K562 (cell line): ENCODE results near the gene C16orf89. TPM values are rescaled to one million over a fixed set of nuclear protein-coding genes. Genes with fewer than 3 reads are reported as not detected.
"Not testable (repeated sequence)": the region's sequence is repeated elsewhere in the genome, so short reads cannot be mapped to it uniquely, and the experiment has no call there.

Experiments
- ATAC-seq: fragments of 200-7000 bp; cut with Tn5 transposase; 3 replicates; pipeline ENCODE4 v1.9.1; 2020; ENCODE audit warnings: moderate library complexity
- BruUV-seq: library from RNA; stranded (reverse); fragments of 400-500 nt; replicated peaks from 2 replicates; lab custom pipeline; 2021; lab: Mats Ljungman, UMichigan
- CTCF ChIA-PET: fragments of 300-600 bp; formaldehyde crosslinking; extraction: SDS; loops from one replicate; lab custom pipeline; 2021; ENCODE audit warnings: low intra/inter-chr PET ratio; lab: Yijun Ruan, JAX
- POLR2A ChIA-PET: fragments of 300-600, 350-650 bp; sonication (Branson Sonifier 250); formaldehyde crosslinking; extraction: SDS; loops from one replicate; lab custom pipeline; 2021; ENCODE audit warnings: antibody characterized with exemption, inconsistent platforms; lab: Yijun Ruan, JAX
- DNase-seq, 4 experiments: peaks; one replicate each; pipeline versions ENCODE4 v3.0.0 to v3.0.0-alpha.2; 2011 to 2018; ENCODE audit warnings: low spot score in 3 of 4, mixed read lengths in 3 of 4; ENCODE audit errors: extremely low read depth in 1 of 4
- FAIRE-seq: peaks from 2 replicates; lab custom pipeline; 2011; peaks lifted over from hg19 to GRCh38; lab: Jason Lieb, UNC
- H2AFZ ChIP-seq: 2 replicates; pipeline ENCODE4 v1.6.0; 2011; ENCODE audit warnings: low read depth, low read length, control low read depth, inconsistent platforms
- H3K27ac ChIP-seq: fragments of 200-600 bp; 3 replicates; pipeline ENCODE4 v1.8.0; 2011; ENCODE audit warnings: low read depth, mild to moderate bottlenecking, control low read depth, inconsistent platforms, low read length, moderate library complexity, mixed read lengths; ENCODE audit errors: extremely low read depth
- H3K27me3 ChIP-seq, 2 experiments: fragments of 300-600 bp in 1 of 2; 2 replicates in 1 of 2; 3 replicates in 1 of 2; pipeline versions ENCODE4 v1.6.0 to v1.8.0; 2011; ENCODE audit warnings: inconsistent platforms in 2 of 2, low read length in 2 of 2, mild to moderate bottlenecking in 1 of 2, mixed read lengths in 1 of 2, moderate library complexity in 1 of 2; ENCODE audit not compliant: control insufficient read depth in 2 of 2, insufficient read depth in 2 of 2
- H3K36me3 ChIP-seq: fragments of 300-600 bp; 3 replicates; pipeline ENCODE4 v1.8.0; 2011; ENCODE audit warnings: mild to moderate bottlenecking, low read length, inconsistent platforms; ENCODE audit not compliant: control insufficient read depth, insufficient read depth
- H3K4me1 ChIP-seq, 2 experiments: fragments of 200-600 bp in 1 of 2; replicated peaks in 1 of 2; 2 replicates in 1 of 2; 3 replicates in 1 of 2; pipeline versions ENCODE4 v1.5.1 to v1.8.0; 2011; ENCODE audit warnings: inconsistent platforms in 2 of 2, low read length in 2 of 2, mild to moderate bottlenecking in 1 of 2, mixed read lengths in 1 of 2, moderate library complexity in 1 of 2; ENCODE audit not compliant: control insufficient read depth in 2 of 2, insufficient read depth in 2 of 2
- H3K4me2 ChIP-seq: 2 replicates; pipeline ENCODE4 v1.6.1; 2011; ENCODE audit warnings: low read length, control low read depth, inconsistent platforms, mixed read lengths; ENCODE audit not compliant: insufficient read depth
- H3K4me3 ChIP-seq: fragments of 200-600 bp; sonication (generic), shearing (Covaris generic); 2 replicates; pipeline ENCODE4 v1.5.1; 2016; ENCODE audit warnings: control low read depth, inconsistent platforms
- H3K79me2 ChIP-seq: fragments of 200-600 bp; 3 replicates; pipeline ENCODE4 v1.8.0; 2011; ENCODE audit warnings: low read length, inconsistent platforms; ENCODE audit not compliant: control insufficient read depth, insufficient read depth
- H3K9ac ChIP-seq, 2 experiments: 2 replicates each; pipeline versions ENCODE4 v1.6.0 to v1.6.1; 2011; ENCODE audit warnings: low read depth in 2 of 2, low read length in 2 of 2, control low read depth in 1 of 2, inconsistent platforms in 1 of 2, mild to moderate bottlenecking in 1 of 2, mixed read lengths in 1 of 2; ENCODE audit not compliant: insufficient read depth in 1 of 2
- H3K9me1 ChIP-seq: one replicate; pipeline ENCODE4 v1.6.0; 2011; ENCODE audit warnings: inconsistent platforms, mild to moderate bottlenecking, low read length, moderate library complexity; ENCODE audit not compliant: control insufficient read depth, insufficient read depth
- H3K9me3 ChIP-seq: replicated peaks from 2 replicates; pipeline ENCODE4 v1.5.1; 2011; ENCODE audit warnings: low read depth, low read length, inconsistent platforms; ENCODE audit not compliant: control insufficient read depth, insufficient read depth
- H4K20me1 ChIP-seq: replicated peaks from 2 replicates; pipeline ENCODE4 v1.6.1; 2011; ENCODE audit warnings: low read length, inconsistent platforms, mixed read lengths; ENCODE audit not compliant: control insufficient read depth, insufficient read depth
- WGBS: fragments of 100-300 bp; shearing (Covaris generic); methylation state at CpG from one replicate; pipeline ENCODE4 v1.1.6; 2016; ENCODE audit warnings: low coverage, mixed read lengths; ENCODE audit not compliant: insufficient coverage; ENCODE audit errors: missing lambda C conversion rate; 5-methylcytosine and 5-hydroxymethylcytosine counted together
- in situ Hi-C: fragments of 300-500 bp; cut with MboI; formaldehyde crosslinking; loops from 4 replicates; pipeline ENCODE4 v1.15.0; 2018; ENCODE audit warnings: inconsistent platforms, mixed read lengths
- intact Hi-C: fragments of 100-400 bp; cut with micrococcal nuclease; formaldehyde crosslinking; loops from 2 replicates; pipeline ENCODE4 v1.14.2; 2022
- polyA plus RNA-seq, 8 experiments: library from polyadenylated mRNA; depleted of rRNA in 4 of 8; stranded (reverse) in 5 of 8; unstranded in 3 of 8; fragments of >200 nt; fragmentation: Nextera tagmentation in 2 of 8; fragmentation: Illumina TruSeq in 1 of 8; extraction: Ambion mirVana in 2 of 8; extraction: Trizol in 1 of 8; gene quantifications; 2 replicates each; pipeline versions ENCODE4 v1.2.1 to v1.2.3, GENCODE V29; 2011 to 2014; ENCODE audit warnings: inconsistent platforms in 1 of 8, missing spikeins in 1 of 8
- total RNA-seq, 7 experiments: library from RNA; depleted of rRNA in 6 of 7; stranded (reverse); fragments of >200 nt in 6 of 7; fragmentation: Illumina TruSeq in 2 of 7; extraction: Trizol in 2 of 7; gene quantifications; 2 replicates each; pipeline versions ENCODE4 v1.2.1 to v1.2.3, GENCODE V29; 2011 to 2021; ENCODE audit warnings: low replicate concordance in 1 of 7

The C16orf89 gene
- total and polyA plus RNA-seq, 9 of the 15 experiments (the other 6 are each of a cell fraction or from before 2014, with no cell fraction given) = not detected

- H3K27ac ChIP-seq, in situ Hi-C loops, H3K9ac ChIP-seq, H3K4me1 ChIP-seq, DNase-seq, H3K27me3 ChIP-seq, H3K9me3 ChIP-seq, H3K4me3 ChIP-seq, BruUV-seq, H3K4me2 ChIP-seq, H4K20me1 ChIP-seq, ATAC-seq, H3K9me1 ChIP-seq, H2AFZ ChIP-seq, FAIRE-seq, POLR2A ChIA-PET, CTCF ChIA-PET, H3K79me2 ChIP-seq: not testable (repeated sequence)
- WGBS = 91% methylated on average over 19 of the region's 26 CpGs
- intact Hi-C loops = loop anchor here (5.0 kb wide), 1 partner anchor 133 kb away; the partner anchor contains the start of gene SEC14L5
- H3K36me3 ChIP-seq = peaks cover 29% of the 10 kb centered on the region; the same call in 1 of the 3 replicates
These were observed 24.3 kb upstream of the C16orf89 start for GRCh38 chr16:5089911-5090555.

DNA sequence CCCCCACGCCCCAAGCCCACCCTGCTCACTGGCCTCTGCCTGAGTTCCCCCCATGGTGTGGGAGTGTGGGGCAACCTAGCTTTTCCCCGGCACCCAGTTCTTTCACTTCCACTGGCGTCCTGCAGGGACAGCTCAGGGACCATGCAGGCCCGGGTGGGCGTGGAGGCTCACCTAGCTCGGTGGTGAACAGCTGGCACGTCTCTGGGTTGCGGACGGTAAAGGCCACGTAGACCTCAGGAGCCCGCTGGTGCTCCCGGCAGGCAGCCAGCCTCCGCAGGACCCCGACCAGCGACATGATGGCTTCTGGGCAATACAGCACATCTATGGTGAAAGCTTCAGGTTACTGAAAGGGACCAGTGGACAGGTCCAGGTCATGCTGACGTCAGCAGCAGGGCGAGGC is 23.2 kb upstream of the C16orf89 start:
- H3K9me3 ChIP-seq, H3K4me3 ChIP-seq, FAIRE-seq, DNase-seq, intact Hi-C loops, H3K9me1 ChIP-seq, H3K9ac ChIP-seq, ATAC-seq, BruUV-seq, in situ Hi-C loops, H3K27me3 ChIP-seq, H4K20me1 ChIP-seq, H2AFZ ChIP-seq, CTCF ChIA-PET, H3K79me2 ChIP-seq, H3K27ac ChIP-seq, H3K4me2 ChIP-seq, H3K4me1 ChIP-seq: not testable (repeated sequence)
- WGBS = 98% methylated on average over 15 of the region's 17 CpGs
- POLR2A ChIA-PET = interaction anchor here (0.6 to 0.9 kb wide), 3 partner anchors 18 to 1403 kb away, joined by 3 read pairs; no protein-coding TSS in a partner anchor
- H3K36me3 ChIP-seq = peaks cover 31% of the 10 kb centered on the region; the same call in 1 of the 3 replicates
